Liver (tissue), 3 donors: ENCODE data around the gene ACSL6.

Experiments
- CTCF ChIP-seq: fragments of 150-350 bp; IDR thresholded peaks from 2 replicates; pipeline ENCODE4 v1.5.1; 2017; ENCODE audit warnings: improper control_type of control experiment, low read depth, low read length; ENCODE audit not compliant: missing input control
- EGR1 ChIP-seq, 2 donors: IDR thresholded peaks; 2 replicates each; pipeline ENCODE4 v1.6.1; 2016 to 2018; ENCODE audit warnings: antibody characterized with exemption in 2 of 2, low read depth in 2 of 2
- REST ChIP-seq: IDR thresholded peaks from 2 replicates; pipeline ENCODE4 v1.6.1; 2016; ENCODE audit warnings: antibody characterized with exemption, mild to moderate bottlenecking
- RXRA ChIP-seq, 2 donors: IDR thresholded peaks; 2 replicates each; pipeline ENCODE4 v1.6.1; 2017 to 2018; ENCODE audit warnings: antibody characterized with exemption in 2 of 2, mild to moderate bottlenecking in 1 of 2
- SP1 ChIP-seq: IDR thresholded peaks from 2 replicates; pipeline ENCODE4 v1.6.1; 2018; ENCODE audit warnings: antibody characterized with exemption, mild to moderate bottlenecking
- donor health status: healthy.
- donor health status: healthy.

GRCh38 chr5:131953969-131954368 is 57.5 kb downstream of the ACSL6 start:
- no peak for TF ChIP-seq CTCF
- TF ChIP-seq RXRA (IDR thresholded peaks at IDR 0.05) = no peak
- no peak for TF ChIP-seq SP1
- no peak for TF ChIP-seq REST
- no peak for TF ChIP-seq EGR1 (IDR thresholded peaks at IDR 0.05; ENCODE audit: low read depth in 2 of 2)
